Left renal cortex interstitium (tissue), 4 donors: Measurements from ENCODE around the gene SEC22B. TPM values are rescaled to one million over a fixed set of nuclear protein-coding genes. Genes with fewer than 3 reads are reported as not detected.
"Not testable (repeated sequence)": the region's sequence is repeated elsewhere in the genome, so short reads cannot be mapped to it uniquely, and the experiment has no call there.

Experiments
- DNase-seq, 4 donors: peaks; one replicate each; pipeline ENCODE4 v3.0.0-alpha.2; 2013; ENCODE audit warnings: low read depth in 4 of 4, low spot score in 2 of 4, missing footprints in 1 of 4
- polyA plus RNA-seq, 4 donors: library from polyadenylated mRNA; unstranded; fragments of 120-200 nt; gene quantifications; one replicate each; pipeline ENCODE4 v1.2.1, GENCODE V29; 2013; ENCODE audit not compliant: insufficient read length in 4 of 4

The SEC22B gene
- polyA plus RNA-seq, 4 donors, result 37.6 to 48.1 (median 38.6) TPM

DNA sequence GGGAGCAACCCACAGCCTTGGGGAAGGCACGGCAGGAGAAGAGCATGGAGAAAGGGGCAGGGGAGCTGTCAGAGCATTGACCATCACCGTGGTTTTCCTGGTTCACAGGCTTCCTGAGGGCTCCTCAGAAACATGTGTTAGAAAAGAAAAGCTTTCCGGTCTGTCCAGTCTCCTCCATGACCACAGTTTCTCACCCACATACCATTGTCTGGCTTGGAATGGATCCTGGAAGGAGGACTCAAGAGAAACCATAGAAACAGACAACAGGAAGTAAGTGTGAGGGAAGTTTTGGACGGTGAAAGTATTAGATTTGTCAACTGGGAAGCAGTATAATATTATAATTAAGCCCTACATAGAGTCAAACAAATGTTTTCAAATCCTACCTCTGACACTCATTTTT lies 55.8 kb downstream of the SEC22B start:
- DNase-seq, result not testable (repeated sequence)

DNA sequence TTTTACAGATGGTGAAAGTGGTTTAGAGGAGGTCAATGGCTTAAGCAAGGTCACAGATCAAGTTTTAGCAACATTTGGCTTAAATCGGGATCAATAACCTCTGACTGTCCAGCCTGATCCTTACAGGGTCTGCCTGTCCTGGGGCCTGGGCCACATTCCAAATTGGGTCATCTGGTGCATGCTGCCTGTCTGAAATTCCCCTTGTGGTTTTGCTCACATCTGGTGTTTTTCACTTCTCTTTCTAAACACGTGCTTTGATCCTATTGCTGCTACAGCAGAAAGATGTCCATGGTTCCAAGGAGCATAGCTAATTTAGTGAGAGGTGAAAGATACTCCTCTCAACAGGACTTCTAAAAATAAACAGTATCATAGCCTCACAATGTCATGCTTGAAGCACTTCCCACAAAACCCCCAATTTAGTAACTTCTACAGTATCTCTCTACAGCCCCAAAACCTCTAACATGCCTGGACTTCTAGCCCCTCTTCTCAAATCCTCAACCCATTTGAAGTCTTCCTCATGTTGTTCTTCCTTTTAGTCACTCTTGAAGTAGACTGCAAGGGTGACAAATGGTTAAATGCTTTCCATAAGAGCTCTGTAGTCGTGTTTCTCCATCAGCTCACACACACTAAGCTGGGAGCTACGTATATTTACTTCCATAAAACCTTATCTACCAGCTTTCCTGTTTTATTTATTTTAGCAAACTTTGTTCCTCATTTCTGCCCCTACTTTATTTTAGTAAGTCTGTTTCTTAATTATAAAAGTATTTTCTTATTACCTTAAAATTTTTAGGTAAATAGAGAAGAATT lies 58.7 kb downstream of the SEC22B start:
- not testable (repeated sequence) for DNase-seq

DNA sequence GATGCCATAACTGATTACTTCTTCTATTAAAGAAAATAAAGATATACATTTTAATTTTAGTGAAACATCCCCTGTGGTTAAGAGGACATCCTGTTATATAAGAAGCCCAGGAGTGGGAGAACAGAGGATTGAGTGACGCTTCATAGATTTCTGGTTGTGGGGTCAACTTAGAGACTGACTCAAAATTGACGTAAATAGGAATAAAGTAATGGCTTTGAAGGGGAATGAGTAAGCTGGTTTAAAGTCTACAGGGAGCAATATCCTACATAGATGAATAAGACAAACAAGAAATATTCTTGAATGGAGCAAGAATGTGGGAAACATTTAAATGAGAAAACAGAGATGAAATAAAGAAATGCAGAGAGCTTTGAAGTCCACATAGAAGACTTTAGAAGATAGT lies 60.2 kb downstream of the SEC22B start:
- DNase-seq, result not testable (repeated sequence)

DNA sequence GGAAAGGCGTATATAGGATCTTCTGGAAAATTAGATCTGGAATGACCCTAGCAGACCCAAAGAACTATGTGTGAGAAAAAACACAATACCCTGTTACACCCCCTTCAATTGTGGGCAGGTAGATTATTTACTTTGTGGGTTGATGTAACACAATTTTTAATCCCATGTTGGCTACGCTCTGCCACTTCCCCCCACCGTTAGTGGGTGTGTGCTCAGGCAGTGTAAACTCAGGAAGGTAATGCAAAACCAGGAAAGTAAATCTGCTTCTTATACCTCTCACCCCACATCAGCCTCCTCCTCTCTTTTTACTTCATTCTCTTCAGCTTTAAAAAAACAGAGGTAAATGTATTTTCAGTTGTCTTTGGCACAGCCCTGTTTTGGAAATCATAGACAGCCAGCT lies 63.2 kb downstream of the SEC22B start:
- DNase-seq, result not testable (repeated sequence)

DNA sequence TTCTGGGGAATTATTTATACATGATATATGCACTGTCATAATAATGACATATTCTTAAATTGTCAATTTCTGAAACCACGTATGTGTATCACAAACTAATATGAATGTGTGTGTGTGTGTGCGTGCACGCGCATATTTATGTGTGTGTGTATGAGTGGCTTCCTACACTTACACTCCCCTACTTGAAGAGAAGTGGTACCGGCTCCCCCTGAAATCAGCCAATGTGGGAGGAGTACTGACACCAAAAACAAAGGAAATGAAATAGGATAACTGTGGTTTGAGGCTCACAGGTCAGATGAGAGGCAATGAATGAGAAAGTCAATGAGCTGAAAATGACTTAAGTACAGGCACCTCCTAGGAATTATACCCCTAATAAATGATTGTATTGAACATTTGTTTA lies 64.1 kb downstream of the SEC22B start:
- not testable (repeated sequence) for DNase-seq

DNA sequence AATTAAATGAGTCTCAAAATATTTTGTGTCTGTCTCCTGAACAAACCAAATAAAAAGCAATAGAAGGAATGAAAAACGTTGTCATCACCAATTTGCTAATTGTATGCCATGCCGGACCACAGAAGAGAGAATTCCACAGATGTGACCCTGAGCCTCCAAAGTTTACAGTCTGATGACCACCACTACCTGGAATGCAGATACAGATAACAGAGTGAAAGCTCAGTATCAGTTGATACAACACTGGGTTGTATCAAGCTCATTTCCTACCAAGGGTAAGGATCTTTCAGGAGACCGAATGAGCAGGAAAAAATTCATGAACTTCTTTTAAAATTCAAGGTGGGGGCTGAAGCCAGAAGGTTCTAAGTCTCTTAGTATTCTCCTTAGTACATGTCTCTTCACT lies 64.5 kb downstream of the SEC22B start:
- not testable (repeated sequence) for DNase-seq

DNA sequence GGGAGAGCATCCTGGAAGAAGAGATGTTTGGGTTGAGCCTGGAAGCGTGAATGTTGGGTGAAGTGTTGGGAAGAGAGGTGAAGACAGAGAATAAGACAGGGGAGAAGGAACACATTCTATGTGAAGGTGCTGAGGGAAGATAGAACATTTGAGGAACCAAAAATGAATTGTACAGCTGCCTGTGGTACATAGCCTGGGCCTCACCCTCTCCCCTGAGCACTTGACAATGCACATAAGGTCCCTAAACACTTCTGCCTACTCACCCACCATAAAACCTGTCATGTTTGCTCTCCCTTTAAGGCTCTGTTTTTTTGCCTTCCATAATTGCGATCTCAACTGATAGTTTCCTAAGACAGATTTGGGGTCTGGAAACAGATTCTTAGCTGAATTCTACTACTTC lies 65.3 kb downstream of the SEC22B start:
- not testable (repeated sequence) for DNase-seq

DNA sequence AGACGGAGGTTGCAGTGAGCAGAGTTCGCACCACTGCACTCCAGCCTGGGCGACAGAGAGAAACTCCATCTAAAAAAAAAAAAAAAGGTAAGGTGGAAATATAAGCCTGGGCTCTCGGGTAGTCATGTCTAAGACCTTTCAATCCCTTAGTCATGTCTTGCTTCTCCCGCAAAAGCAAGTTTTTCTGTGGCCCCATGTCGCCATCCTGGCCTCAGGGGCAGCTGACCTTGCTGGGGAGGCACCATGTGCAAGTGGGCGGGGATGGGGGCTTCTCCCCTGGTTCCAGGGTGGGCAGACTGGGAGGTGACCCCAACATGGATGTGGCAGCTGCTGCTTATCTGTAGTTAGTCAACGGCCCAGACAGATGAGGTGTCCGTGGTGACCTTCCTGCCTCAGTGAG lies 66.7 kb downstream of the SEC22B start:
- not testable (repeated sequence) for DNase-seq

DNA sequence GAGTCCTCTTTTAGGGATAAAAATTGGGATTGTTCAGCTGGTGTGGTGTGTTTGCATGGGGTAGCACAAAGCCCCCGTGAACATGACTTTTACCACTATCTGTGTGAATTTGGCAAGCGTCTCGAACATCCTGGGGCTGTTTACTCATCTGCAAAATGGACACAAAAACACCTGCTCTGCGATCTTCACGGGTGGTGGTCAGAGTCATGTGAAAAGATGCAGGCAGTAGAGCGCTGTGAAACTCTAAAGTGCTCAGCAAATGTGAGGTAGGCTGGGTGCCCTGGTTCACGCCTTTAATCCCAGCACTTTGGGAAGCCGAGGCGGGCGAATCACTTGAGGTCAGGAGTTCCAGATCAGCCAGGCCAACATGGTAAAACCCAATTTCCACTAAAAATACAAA lies 67.1 kb downstream of the SEC22B start:
- DNase-seq, result not testable (repeated sequence)

DNA sequence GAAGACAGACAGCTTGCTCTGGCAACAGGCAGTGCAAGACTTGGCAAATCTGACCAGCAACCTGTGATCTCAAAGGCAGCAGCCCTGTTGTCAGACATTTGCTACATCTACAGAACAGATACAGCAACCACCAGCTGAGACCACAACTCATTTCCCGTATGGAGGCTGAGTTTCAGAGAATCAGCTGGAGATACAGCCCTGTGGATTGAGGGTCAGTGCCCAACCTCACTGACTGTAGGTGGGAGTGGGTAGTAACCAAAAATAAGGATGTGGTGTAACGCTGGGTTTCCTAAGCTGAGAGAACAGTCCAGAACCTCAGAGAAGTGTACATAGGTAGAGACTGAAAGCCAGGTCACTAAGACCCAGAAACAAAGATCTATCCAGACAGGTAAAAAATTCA lies 71.0 kb downstream of the SEC22B start:
- not testable (repeated sequence) for DNase-seq

DNA sequence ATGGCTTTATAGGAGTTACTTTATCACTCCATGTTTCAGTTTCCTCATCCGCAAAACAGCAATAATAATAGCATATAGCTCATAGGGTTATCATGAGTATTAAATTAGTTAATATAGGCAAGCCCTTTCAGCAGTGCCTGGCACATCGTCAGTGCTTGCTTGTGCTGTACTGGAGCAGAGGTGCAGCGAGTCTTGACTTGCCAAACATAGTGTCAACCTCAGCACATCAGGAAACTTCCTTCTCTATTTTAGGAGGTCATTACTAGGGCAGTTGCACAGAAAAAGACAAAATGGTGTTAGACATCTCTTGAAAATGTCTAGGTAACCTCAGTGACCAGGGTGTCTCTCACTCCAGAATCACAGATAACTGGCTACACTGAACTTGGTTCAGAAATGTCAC lies 72.6 kb downstream of the SEC22B start:
- not testable (repeated sequence) for DNase-seq

DNA sequence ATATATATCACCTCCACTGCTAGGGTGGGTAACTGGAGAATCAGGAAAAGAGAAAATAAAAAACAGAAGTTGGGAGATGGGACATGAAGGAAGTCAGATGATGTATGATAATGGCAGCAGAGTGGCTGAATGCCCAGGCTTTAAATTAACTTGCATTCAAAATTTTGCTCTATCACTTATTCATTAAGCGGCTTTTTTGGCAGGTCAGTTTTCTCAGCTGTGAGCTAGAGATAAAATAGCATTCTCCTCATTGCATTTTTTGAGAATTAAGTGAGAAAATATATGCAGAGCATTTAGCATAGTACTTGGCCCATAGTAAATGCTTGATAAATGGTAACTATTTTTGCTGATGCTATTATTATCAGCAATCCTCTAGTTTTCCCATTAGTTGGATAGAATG lies 74.7 kb downstream of the SEC22B start:
- DNase-seq, result not testable (repeated sequence)

Other genes with a start within 250 kb of the SEC22B start
- gene NOTCH2, start 106.9 kb downstream of the SEC22B start, polyA plus RNA-seq, result 100 to 1,000 TPM; 138 to 158 (median 139) TPM
- 10 to 100 TPM in 3 of 4 donors, 1 to 10 TPM in 1; 5.4 to 24.5 (median 14.0) TPM for gene NBPF8, start 238.5 kb upstream of the SEC22B start, polyA plus RNA-seq